HG03520 (cell line): ENCODE data around the gene GALNT7.
"Not testable (repeated sequence)": the region's sequence is repeated elsewhere in the genome, so short reads cannot be mapped to it uniquely, and the experiment has no call there.

Experiments
- ATAC-seq: cut with Tn5 transposase; IDR thresholded peaks from one replicate; pipeline ENCODE4 v1.9.1; 2021; ENCODE audit warnings: mild to moderate bottlenecking, moderate library complexity; ENCODE audit not compliant: unreplicated experiment

The GALNT7 gene, protein sequence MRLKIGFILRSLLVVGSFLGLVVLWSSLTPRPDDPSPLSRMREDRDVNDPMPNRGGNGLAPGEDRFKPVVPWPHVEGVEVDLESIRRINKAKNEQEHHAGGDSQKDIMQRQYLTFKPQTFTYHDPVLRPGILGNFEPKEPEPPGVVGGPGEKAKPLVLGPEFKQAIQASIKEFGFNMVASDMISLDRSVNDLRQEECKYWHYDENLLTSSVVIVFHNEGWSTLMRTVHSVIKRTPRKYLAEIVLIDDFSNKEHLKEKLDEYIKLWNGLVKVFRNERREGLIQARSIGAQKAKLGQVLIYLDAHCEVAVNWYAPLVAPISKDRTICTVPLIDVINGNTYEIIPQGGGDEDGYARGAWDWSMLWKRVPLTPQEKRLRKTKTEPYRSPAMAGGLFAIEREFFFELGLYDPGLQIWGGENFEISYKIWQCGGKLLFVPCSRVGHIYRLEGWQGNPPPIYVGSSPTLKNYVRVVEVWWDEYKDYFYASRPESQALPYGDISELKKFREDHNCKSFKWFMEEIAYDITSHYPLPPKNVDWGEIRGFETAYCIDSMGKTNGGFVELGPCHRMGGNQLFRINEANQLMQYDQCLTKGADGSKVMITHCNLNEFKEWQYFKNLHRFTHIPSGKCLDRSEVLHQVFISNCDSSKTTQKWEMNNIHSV

DNA sequence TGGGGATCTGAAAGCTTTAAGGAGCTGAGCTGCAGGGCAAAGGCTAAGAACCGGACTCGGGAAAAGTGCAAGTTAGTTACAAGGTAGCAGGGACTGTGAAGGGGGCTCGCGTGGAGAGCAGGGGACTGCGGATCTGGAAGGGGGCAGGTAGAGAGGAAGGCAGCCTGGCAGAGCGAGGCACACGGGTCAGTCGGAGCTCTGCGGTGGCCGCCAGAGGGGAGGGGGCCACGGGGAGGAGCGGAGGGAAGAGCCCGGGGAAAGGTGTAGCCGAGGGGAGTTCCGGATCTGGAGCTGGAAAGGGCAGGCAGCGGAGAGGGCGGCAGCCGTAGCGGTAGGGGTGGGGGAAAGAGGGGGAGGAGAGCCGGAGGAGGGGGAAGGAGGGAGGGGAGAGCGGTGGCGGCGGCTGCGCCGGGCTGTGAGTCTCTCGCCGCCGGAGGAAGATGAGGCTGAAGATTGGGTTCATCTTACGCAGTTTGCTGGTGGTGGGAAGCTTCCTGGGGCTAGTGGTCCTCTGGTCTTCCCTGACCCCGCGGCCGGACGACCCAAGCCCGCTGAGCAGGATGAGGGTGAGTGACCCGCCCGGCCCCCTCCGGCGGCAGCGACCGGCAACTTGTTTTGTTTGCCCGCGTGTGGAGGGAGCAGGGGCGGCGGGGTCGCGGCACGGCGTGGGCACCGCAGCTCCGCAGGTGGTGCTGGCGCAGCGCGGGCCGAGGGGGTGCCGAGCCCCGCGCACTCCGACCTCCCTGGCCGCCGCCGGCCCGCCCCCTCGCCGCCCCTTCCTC, at the start of gene GALNT7:
Gene GALNT7 (plus strand): TSS at position 416 of the 782 bp plus-strand sequence. CDS start 25 bp downstream, at position 441.
- peak; percentile 27 for ATAC-seq

DNA sequence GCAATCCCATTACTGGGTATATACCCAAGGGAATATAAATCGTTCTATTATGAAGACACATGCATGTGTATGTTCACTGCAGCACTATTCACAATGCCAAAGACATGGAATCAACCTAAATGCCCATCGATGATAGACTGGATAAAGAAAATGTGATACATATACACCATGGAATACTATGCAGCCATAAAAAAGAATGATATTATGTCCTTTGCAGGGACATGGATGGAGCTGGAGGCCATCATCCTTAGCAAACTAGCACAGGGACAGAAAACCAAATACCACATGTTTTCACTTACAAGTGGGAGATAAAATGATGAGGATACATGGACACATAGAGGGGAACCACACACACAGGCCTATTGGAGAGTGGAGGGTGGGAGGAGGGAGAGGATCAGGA, 49.8 kb upstream of the GALNT7 start:
- ATAC-seq = not testable (repeated sequence)

DNA sequence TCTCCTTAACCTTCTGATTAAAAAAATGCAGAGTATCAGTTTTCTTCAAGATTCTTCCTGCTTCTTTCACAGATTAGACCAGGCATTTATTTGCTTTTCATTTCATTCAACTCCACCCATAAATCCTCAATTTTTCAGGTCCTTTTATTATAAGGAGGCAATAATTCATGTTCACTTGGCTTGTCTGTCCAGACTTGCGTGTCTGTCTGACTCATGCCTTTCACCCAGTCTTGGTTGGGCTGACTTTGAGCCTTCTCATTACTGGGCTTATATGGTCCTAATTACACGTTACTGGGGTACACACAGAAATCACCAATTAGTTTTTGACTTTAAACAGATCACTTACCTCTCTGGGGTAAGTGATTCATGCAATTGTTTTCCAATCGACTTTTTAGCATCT, 48.8 kb upstream of the GALNT7 start:
- ATAC-seq = no peak

DNA sequence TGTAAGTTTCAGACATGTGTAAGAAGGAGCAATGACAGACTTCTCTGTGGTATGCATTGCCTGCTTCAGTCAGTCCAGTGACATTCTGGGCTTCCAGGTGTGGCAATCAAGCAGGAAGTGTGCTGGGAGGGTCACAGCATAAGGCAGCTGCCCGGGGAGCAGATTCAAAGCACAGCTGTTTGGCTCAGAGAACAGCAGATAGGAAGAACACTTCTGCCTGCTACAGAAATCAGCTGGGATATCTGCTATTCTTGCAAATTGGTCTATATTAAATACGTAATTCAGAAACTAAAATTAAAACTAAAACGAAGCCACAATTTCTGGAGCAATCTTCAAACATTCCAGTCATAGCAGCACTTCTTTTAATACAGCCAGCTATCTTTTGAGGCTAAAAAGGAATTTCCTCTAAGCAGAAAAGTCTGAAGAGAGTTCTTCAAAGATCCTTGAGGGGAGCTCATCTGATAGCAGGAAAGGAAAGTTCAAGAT, 47.5 kb upstream of the GALNT7 start:
- ATAC-seq = peak; percentile 93

DNA sequence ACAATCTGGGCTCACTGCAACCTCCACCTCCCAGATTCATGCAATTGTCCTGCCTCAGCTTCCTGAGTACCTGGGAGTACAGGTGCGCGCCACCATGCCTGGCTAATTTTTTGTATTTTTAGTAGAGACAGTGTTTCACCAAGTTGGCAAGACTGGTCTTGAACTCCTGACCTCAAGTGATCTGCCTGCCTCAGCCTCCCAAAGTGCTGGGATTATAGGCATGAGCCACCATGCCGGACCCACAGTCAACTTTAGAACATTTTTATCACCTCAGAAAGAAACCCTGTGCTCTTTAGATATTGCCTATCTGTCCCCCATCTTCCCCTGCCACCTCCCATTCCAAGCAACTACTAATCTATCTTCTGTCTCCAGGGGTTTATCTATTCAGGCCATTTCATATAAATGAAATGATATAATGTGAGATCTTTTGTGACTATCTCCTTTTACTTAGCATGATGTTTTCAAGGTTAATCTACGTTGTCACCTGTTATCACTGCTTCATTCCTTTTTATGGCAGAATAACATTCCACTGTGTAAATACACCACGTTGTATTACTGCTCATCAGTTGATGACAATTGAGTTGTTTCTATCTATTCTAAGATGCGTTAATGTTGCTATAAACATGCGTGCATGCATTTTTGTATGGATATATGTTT, 44.3 kb upstream of the GALNT7 start:
- no peak for ATAC-seq

DNA sequence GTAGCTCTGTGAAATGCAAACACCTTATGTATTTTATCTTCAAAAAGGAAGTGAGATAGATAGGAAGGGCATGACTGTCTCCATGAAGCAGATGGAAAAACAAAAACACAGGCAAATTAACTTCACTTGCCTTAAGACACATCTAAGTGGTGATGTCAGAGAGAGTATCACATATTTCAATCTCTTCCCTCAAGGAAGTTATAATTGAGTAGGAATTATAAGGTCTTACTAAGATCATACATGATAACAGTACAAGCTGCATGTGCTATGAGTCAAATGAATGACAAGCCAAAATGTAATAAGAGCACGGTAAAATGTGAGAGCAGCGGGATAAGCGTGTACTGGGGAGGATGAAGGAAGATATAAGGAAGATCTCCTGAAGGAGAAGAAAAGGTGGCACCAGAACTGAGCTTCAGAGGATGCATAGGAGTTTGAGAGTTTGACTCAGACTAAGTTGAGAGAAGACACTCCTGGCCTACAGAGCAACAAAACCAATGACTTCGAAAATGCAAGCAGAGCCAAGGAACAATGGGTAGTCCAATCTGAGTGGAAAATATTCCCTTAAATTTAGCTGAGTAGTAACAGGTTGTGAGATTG, 43.3 kb upstream of the GALNT7 start:
- no peak for ATAC-seq

DNA sequence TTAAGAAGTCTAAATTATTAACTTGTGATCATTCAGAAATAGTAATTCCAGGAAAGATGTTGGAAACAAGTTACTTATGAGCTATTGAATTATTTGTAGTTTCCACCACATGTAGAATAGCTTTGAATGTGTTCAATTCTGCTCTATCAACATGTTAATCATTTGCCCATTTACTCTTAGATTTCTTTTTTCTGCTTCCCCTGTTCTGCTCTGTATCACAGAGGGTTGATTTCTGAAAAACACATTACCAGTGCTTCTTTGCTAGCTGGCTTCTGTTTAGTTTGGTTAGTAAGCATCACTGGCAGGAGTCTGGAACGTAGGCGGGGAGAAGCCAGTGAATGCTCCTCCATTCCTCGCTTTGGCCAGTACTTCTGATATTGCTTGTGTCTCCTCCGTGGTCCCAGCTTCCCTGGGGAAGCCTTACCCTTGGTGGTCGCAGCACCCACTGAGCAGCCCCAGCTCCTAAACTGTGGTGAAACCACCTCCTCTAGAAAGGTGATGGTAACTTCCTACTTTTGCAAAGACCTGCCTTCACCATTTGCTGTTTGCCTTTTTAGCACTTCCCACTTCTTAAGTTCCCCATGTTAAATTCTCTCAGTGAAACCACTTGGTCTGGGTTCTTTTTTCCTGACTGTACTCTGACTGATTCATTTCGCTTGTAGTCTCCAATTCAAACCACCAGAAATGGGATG, 40.3 kb upstream of the GALNT7 start:
- no peak for ATAC-seq

DNA sequence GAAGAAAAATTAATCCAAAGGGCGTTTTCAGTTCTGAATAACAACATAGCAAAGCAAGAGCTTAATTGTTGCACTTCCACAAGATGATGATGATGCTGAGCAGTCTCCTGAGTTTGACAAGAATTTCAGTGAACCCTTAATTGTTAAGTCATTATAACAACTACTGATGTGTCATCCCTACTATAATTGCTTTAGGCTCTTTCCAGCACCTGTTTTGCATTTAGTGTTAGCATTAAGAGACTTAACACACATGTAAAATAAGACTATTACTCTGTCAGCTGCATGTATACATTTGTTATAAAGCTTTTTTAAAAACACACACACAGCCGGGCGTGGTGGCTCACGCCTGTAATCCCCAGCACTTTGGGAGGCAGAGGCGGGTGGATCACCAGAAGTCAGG, 37.9 kb upstream of the GALNT7 start:
- no peak for ATAC-seq

DNA sequence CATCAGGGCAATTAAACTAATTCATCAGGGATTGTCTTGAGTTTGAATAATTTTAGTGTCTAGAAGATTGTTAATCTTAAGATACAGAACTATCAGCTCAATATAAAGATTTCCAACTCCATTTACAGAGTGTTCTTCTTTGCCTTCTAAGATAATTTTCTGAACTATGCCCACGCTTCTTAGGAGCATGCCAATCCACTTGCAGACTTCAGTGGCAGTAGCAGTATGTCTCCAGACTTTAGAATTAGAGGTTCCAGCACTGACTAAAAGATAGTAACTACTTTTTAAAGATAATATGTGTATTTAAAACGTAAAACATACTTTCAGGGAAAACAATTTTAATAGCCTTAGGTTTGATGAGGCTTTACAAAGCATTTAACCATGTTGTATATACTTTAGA, 34.2 kb upstream of the GALNT7 start:
- no peak for ATAC-seq

DNA sequence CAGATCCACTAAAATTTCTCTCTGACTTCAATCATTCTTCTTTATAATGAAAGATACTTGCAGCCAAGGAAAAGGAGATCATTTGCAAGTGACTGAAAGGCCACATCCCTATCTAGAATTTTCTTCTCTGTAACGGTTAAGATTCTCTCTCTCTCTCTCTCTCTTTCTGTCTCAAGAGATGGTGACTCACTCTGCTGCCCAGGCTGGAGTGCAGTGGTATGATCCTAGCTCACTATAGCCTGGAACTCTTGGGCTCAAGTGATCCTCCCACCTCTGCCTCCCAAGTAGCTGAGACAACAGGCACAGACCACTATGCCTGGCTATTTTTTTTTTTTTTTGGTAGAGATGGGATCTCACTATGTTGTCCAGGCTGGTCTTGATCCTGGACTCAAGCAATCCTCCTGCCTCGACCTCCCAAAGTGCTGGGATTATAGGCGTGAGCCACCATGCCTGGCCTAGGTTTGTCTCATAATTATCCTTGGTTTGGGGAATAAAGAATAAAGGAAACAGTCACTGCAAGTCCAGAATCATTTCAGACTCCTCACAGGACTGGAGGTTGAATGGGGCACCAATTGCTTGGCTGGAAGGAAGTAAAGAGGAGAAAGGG, 33.3 kb upstream of the GALNT7 start:
- ATAC-seq = no peak

DNA sequence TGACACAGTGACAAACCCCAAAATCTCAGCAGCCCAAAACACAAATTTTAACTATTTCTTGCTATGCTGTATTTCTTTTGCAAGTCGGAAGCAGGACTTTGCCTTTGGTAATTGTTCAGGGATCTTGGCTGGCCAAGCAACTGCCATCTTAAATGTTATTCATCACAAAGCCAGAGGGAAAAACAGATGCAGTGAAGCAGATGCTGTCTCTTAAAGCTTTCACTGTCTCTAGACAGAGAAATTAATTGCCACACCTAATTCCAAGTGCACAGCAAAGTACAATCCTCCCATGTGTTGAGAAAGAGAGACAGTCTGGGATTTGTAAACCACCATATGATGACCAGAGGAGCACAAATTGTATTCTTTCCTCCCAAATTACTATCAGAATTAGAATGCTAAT, 30.0 kb upstream of the GALNT7 start:
- no peak for ATAC-seq

DNA sequence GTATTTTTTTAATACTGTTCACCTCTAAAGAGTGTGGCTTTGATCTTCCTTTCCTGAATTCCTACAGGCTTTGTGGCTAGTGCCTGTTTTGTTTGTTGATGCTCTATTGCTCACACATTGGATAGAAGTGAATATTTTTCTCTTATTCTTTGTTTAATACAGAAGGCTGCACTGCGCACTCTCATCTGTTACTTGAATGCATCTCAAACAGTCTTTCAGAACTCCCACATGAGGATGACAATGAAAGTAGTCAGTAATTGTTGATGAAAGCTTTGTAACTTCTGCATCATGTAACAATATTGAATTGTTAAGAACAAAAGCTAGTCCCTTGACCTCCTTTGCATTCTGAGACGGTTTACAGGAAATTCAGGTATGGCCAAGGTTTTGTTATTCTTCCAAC, 29.1 kb upstream of the GALNT7 start:
- no peak for ATAC-seq

DNA sequence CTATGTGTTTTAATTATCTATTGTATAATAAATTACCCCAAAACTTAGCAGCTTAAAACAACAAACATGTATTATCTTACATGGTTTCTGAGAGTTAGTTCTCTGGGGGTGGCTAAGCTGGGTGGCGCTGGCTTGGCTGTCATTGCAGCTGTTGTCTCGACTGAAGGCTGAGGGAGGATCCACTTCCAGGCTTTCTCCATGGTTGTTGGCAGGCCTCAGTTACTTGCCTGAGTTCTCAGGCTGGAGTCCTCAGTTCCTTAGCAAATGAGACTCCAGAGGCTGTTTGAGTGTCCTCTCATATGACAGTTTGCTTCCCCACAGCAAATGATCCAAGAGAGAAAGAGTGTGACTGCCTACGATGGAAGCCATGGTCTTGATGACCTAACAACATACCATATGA, 23.5 kb upstream of the GALNT7 start:
- no peak for ATAC-seq

DNA sequence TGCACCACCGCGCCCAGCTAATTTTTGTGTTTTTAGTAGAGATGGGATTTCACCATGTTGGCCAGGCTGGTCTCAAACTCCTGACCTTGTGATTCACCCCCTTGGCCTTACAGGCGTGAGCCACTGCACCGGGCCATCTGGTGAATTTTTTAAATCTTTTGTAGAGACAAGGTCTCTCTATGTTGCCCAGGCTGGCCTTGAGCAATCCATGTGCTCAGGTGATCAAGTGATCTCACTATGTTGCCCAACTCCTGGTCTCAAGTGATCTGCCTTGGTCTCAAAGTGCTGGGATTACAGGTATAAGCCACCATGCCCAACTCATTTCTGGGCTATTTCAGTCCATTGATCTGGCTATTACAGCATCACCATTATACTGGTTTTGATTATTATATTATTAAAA, 22.2 kb upstream of the GALNT7 start:
- no peak for ATAC-seq

DNA sequence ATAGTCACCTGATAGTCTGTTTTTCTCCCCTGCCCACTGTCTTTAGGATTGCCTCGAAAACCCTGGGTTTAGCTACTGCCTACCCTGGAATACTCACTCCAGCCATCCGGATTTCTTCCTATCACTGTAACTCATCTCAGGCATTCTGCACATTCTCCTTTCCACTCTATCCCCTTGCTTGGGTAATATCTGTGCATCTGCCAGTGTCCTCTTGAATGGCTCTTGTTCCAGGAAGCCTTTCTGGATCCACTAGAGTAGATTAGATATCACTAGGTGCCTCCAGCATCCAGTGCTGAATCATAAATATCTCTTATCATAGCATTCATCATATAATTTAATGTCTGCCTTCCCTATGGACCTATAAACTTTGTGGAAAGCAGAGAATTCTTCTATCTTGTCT, 17.1 kb upstream of the GALNT7 start:
- ATAC-seq = no peak

DNA sequence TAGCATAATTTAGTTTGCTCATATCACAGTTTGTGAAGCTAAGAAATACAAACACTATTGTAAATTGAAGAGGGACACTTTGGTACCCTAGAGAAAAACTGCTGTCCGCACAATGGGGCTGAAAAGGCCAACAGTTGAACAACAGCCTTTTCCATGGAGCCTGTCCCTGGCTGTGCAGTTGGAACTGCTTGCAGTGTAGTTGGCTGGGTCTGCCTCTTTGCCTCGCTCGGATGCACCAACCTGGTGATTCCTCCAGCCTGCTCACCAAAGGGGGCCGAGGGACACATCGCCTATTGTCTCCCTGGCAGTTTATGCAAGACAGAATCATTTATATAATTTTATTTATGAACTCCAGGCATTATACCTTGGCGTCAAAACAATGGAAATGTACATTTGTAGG, 16.5 kb upstream of the GALNT7 start:
- ATAC-seq = no peak

DNA sequence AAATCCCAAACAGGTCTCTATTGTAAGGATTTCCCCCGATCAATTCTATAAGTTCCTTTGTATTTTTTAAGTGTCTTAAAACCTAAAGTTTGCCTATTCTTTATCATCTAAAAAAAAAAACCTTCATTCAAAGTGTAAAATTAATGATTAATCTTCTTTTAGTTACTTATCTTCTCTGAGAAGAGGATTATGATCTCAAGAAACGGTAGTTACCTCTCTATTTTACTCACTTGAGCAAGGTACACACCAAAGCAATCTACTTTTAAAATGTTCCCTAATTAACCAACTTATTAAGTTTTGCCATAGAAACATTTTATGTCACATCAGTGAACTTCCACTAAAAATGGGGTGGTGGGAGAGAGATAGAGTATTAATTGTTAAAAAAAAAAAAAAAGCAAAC, 15.2 kb upstream of the GALNT7 start:
- ATAC-seq = no peak

DNA sequence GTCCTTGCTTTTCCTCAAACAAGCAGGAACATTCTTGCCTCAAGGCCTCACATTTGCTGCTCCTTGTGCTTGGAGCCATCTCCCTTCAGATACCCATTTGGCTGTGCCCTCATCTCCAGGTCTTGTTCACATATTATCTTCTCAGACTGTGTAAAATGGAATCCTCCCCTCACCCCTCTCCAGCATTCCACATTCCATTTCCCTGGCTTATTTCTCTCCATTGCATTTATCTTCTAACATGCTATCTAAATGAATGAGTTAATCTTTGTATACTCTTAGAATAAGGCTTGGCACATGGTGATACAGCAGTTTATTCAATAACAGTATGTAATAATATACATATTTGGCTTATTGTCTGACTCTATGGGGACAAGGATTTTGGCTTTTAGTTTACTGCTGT, 8.8 kb upstream of the GALNT7 start:
- no peak for ATAC-seq

DNA sequence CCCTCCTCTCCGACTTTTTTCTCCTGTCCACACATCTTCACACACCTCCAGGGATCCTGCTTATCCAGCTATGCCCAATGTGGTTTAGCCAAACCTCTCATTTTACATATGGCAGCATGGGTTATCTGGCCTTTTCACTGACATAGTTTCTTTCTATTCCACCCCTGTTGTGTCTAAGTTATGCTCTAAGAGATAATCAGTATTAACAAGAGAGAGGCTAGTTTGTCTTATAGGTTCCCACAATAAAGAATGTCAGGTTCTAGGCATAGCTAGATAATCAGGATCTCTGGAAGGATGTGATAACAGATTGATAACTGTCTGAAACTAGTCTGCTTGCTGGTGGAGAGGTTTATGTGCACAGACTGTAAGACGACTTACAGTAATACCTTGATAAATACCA, 7.7 kb upstream of the GALNT7 start:
- no peak for ATAC-seq

DNA sequence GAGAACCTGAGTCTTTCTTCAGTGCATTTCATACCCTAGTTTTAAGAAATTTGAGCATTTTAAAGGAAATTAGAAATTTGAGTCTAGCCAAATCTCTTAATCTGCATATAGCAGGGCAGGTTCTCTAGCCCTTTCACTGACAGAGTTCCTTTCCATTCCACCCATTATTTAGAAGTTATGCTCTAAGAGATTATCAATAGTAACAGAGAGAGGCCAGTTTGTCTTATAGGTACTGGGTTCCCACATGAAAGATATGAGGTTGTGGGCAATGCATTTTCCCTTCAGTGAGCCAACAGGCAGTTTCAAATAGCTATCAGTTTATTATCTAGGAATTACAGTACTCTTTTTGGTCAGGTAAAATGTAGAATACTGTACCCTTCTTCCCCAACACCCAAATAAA, 7.3 kb upstream of the GALNT7 start:
- ATAC-seq = no peak
